Panc1 (cell line): ENCODE data around the gene NKAIN4.
A peak's percentile ranks its signal among the peaks of the same experiment; 100 is the strongest.

Source experiments
- POLR2AphosphoS5 ChIP-seq: IDR thresholded peaks from 2 replicates; pipeline ENCODE4 v1.6.1; 2012; ENCODE audit warnings: mild to moderate bottlenecking, low read depth, low read length, moderate library complexity
- SIN3A ChIP-seq: IDR thresholded peaks from 2 replicates; pipeline ENCODE4 v1.6.1; 2012; ENCODE audit warnings: low read depth, mild to moderate bottlenecking, low read length, moderate library complexity, borderline replicate concordance; ENCODE audit not compliant: insufficient read depth
- TCF7L2 ChIP-seq: IDR thresholded peaks from 2 replicates; pipeline ENCODE4 v1.6.1; 2011; ENCODE audit warnings: mild to moderate bottlenecking, low read depth, low read length, inconsistent platforms
- TF ChIP-seq, protein P1 (sequence below): fragments of 450-650 bp; IDR thresholded peaks from 2 replicates; pipeline ENCODE4 v1.5.1; 2017; ENCODE audit warnings: mild to moderate bottlenecking
- TF ChIP-seq, protein P2 (sequence below), 2 experiments: IDR thresholded peaks; 2 replicates each; pipeline ENCODE4 v1.6.1; 2011 to 2012; ENCODE audit warnings: low read depth in 2 of 2, control low read depth in 1 of 2, low read length in 1 of 2, mild to moderate bottlenecking in 1 of 2, moderate library complexity in 1 of 2; ENCODE audit not compliant: insufficient read depth in 1 of 2

DNA sequence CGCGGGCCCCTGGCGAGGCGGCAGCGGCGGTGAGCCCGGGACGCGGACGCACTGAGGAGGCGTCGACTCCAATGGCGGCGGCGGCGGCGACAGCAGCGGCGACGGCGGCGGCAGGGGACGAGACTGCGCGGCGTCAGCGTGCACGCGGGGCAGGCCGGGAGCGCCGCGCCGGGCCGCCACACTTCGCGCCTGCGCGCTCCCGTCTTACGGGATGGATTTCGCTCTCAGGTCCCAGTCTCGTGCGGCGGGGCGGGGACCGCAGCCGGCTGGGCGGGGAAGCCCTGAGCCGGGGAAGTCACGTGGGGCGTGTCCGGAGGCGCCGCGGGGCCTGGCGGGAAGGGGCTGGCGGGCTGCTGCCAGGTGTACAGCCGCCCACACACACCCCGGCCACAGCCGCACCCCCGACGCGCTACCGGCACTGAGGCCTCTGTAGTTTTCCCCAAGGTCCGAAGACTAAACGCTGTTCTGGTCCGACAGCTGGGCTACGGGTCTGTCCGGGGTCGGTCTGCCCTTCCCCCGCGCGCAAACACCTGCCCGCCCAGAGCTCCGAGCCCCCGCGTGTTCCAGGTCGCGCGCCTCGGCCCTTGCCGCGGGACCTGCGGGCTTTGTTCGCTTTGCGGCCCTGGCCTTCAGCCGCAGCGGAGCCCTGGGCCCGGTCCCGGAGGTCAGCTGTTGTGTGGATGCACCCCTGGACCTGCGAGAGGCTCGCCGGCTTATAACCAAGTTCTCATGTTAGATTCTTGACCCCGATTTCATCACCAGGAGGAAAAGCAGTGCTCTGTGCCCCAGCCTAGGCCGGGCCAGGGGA is 38.0 kb downstream of the NKAIN4 start, which contains the start of gene YTHDF1:
- TF ChIP-seq, protein P1, sequence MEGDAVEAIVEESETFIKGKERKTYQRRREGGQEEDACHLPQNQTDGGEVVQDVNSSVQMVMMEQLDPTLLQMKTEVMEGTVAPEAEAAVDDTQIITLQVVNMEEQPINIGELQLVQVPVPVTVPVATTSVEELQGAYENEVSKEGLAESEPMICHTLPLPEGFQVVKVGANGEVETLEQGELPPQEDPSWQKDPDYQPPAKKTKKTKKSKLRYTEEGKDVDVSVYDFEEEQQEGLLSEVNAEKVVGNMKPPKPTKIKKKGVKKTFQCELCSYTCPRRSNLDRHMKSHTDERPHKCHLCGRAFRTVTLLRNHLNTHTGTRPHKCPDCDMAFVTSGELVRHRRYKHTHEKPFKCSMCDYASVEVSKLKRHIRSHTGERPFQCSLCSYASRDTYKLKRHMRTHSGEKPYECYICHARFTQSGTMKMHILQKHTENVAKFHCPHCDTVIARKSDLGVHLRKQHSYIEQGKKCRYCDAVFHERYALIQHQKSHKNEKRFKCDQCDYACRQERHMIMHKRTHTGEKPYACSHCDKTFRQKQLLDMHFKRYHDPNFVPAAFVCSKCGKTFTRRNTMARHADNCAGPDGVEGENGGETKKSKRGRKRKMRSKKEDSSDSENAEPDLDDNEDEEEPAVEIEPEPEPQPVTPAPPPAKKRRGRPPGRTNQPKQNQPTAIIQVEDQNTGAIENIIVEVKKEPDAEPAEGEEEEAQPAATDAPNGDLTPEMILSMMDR = no peak
- peak; percentile 77 for TF ChIP-seq POLR2AphosphoS5
- TF ChIP-seq, protein P2, sequence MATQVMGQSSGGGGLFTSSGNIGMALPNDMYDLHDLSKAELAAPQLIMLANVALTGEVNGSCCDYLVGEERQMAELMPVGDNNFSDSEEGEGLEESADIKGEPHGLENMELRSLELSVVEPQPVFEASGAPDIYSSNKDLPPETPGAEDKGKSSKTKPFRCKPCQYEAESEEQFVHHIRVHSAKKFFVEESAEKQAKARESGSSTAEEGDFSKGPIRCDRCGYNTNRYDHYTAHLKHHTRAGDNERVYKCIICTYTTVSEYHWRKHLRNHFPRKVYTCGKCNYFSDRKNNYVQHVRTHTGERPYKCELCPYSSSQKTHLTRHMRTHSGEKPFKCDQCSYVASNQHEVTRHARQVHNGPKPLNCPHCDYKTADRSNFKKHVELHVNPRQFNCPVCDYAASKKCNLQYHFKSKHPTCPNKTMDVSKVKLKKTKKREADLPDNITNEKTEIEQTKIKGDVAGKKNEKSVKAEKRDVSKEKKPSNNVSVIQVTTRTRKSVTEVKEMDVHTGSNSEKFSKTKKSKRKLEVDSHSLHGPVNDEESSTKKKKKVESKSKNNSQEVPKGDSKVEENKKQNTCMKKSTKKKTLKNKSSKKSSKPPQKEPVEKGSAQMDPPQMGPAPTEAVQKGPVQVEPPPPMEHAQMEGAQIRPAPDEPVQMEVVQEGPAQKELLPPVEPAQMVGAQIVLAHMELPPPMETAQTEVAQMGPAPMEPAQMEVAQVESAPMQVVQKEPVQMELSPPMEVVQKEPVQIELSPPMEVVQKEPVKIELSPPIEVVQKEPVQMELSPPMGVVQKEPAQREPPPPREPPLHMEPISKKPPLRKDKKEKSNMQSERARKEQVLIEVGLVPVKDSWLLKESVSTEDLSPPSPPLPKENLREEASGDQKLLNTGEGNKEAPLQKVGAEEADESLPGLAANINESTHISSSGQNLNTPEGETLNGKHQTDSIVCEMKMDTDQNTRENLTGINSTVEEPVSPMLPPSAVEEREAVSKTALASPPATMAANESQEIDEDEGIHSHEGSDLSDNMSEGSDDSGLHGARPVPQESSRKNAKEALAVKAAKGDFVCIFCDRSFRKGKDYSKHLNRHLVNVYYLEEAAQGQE (IDR thresholded peaks at IDR 0.05; ENCODE audit: insufficient read depth in 1 of 2, low read depth in 2 of 2, low read length in 1 of 2) = 0 out of 4 replicates have a peak, but pooled peaks of 1 of the 2 experiments have one; percentile 6
- no peak for TF ChIP-seq TCF7L2
- no peak for TF ChIP-seq SIN3A
